Thyroid gland (tissue), 4 donors: Measurements from ENCODE around the gene GSG1L.

ENCODE experiments used
- CTCF ChIP-seq, 6 experiments: fragments of 200-600 bp in 3 of 6; fragments of 450-650 bp in 3 of 6; sonication (generic) in 3 of 6; IDR thresholded peaks; one replicate each; pipeline ENCODE4 v1.5.1; 2016 to 2019; ENCODE audit warnings: antibody characterized with exemption in 6 of 6, mild to moderate bottlenecking in 2 of 6, inconsistent platforms in 1 of 6, moderate library complexity in 1 of 6
- POLR2A ChIP-seq, 2 donors: fragments of 450-650 bp; IDR thresholded peaks; one replicate each; pipeline ENCODE4 v1.6.1; 2017; ENCODE audit warnings: antibody characterized with exemption in 2 of 2, mild to moderate bottlenecking in 2 of 2, moderate library complexity in 1 of 2

DNA sequence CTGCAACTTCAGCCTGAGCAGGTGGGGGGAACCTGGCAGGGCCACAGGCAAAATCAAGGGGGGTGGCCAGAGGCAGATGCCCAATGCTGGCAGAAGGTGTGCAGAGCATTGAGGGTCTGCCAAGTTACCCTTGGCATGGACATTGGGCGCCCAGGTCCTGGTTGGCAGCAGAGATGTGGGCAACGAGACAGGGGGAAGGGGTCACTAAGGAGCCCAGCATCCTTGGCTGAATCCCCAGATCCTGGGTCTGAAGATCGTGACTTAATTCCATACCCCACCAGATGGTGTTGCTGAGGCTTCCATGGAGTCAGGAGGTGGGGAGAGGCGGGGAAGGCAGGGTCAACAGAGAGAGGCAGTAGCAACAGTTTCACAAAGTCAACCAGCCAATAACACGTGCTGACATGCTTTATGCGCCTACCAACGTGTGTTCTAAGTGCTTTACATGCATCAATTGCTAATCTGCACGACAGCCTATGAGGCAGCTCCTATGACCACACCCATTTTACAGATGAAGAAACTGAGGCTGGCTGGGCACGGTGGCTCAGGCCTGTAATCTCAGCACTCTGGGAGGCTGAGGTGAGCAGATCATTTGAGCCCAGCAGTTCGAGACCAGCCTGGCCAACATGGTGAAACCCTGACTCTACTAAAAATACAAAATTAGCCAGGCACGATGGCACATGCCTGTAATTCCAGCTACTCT is 83.3 kb downstream of the GSG1L start:
- TF ChIP-seq CTCF (IDR thresholded peaks at IDR 0.05) (no peak), POLR2A (IDR thresholded peaks at IDR 0.05) (no peak)
